Small intestine (tissue), 7 donors: ENCODE results near the gene MX2. TPM values are rescaled to one million over a fixed set of nuclear protein-coding genes. Genes with fewer than 3 reads are reported as not detected.

Experiments
- DNase-seq, 2 donors: peaks; one replicate each; pipeline versions ENCODE4 v3.0.0 to v3.0.0-alpha.2; 2013
- FAIRE-seq: peaks from 2 replicates; lab custom pipeline; 2012; peaks lifted over from hg19 to GRCh38; lab: Jason Lieb, UNC
- H3K27ac ChIP-seq, 3 donors: one replicate each; pipeline ENCODE4 v1.5.1; 2013; ENCODE audit warnings: low read length in 2 of 3, mild to moderate bottlenecking in 2 of 3, control low read depth in 1 of 3, inconsistent platforms in 1 of 3, low read depth in 1 of 3, moderate library complexity in 1 of 3
- H3K27me3 ChIP-seq, 3 donors: one replicate each; pipeline ENCODE4 v1.6.1; 2013; ENCODE audit warnings: low read length in 3 of 3, inconsistent platforms in 1 of 3; ENCODE audit not compliant: control insufficient read depth in 3 of 3, insufficient read depth in 3 of 3
- H3K36me3 ChIP-seq, 3 donors: one replicate each; pipeline ENCODE4 v1.6.1; 2013; ENCODE audit warnings: low read length in 3 of 3, inconsistent platforms in 1 of 3, low read depth in 1 of 3, mild to moderate bottlenecking in 1 of 3, moderate library complexity in 1 of 3; ENCODE audit not compliant: control insufficient read depth in 3 of 3, insufficient read depth in 2 of 3
- H3K4me1 ChIP-seq, 3 donors: one replicate each; pipeline ENCODE4 v1.6.1; 2013; ENCODE audit warnings: low read length in 2 of 3, inconsistent platforms in 1 of 3, low read depth in 1 of 3, mild to moderate bottlenecking in 1 of 3, moderate library complexity in 1 of 3; ENCODE audit not compliant: control insufficient read depth in 3 of 3, insufficient read depth in 2 of 3
- H3K4me3 ChIP-seq, 3 donors: one replicate each; pipeline ENCODE4 v1.5.1; 2013; ENCODE audit warnings: low read length in 3 of 3, control low read depth in 1 of 3, inconsistent platforms in 1 of 3, low read depth in 1 of 3, mild to moderate bottlenecking in 1 of 3, moderate library complexity in 1 of 3
- H3K9me3 ChIP-seq, 2 donors: one replicate each; pipeline ENCODE4 v1.6.1; 2013; ENCODE audit warnings: low read depth in 1 of 2, low read length in 1 of 2; ENCODE audit not compliant: control insufficient read depth in 2 of 2, insufficient read depth in 1 of 2
- WGBS, 3 donors: extraction: QIAGEN DNeasy Blood & Tissue Kit; methylation state at CpG; one replicate each; pipeline ENCODE4 v1.1.7; 2013; 5-methylcytosine and 5-hydroxymethylcytosine counted together
- polyA plus RNA-seq, 4 donors: library from polyadenylated mRNA; stranded (reverse) in 3 of 4; unstranded in 1 of 4; fragments of 200-250 nt in 3 of 4; fragments of 120-200 nt in 1 of 4; gene quantifications; one replicate each; pipeline versions ENCODE4 v1.2.1 to v1.2.3, GENCODE V29; 2013
- donor health status: healthy with polysubstance abuse.
- donor health status: control.
- donor health status: control.
- donor health status: Bipolar disorder and iron deficiency.
- donor health status: healthy.

MX2 gene
- polyA plus RNA-seq, 4 donors: 2.9 to 9.1 (median 5.0) TPM

DNA sequence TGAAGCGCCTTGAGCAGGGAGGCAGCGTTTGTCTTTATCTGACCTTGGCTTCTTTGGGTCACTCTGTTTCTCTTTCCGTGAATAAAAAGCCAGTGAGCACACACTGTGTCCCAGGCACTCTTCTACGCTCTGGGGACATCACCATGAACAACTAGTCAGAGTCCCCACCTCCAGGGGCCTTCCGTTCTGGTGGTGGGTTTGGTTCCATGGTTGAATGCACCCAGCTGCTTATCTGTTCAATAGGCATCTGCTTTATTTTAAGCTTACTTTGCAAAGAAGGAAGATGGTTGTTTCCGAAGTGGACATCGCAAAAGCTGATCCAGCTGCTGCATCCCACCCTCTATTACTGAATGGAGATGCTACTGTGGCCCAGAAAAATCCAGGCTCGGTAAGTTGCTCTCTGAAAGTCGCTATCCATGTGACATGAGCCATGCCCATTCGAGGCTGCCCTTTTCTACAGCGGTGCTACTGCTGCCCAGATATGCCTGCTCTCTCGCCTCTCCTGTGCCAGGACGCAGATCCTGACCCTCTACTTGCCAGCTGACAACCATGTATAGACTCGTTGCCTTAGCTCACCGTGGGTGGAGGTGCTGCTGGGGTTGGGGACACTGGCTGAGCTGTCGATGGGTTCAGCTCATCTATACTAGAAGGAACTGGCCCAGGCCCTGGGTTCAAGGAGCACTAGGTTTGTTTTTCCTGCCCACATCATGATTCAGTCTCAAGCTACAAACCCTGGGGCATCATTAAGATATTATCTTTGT lies 70.1 kb downstream of the MX2 start:
- WGBS, 3 donors: 78 to 90% (median 88%) methylated on average over 16 of the region's 16 CpGs
- FAIRE-seq: no peak
- H3K4me3 ChIP-seq: no peak overlapping the region

DNA sequence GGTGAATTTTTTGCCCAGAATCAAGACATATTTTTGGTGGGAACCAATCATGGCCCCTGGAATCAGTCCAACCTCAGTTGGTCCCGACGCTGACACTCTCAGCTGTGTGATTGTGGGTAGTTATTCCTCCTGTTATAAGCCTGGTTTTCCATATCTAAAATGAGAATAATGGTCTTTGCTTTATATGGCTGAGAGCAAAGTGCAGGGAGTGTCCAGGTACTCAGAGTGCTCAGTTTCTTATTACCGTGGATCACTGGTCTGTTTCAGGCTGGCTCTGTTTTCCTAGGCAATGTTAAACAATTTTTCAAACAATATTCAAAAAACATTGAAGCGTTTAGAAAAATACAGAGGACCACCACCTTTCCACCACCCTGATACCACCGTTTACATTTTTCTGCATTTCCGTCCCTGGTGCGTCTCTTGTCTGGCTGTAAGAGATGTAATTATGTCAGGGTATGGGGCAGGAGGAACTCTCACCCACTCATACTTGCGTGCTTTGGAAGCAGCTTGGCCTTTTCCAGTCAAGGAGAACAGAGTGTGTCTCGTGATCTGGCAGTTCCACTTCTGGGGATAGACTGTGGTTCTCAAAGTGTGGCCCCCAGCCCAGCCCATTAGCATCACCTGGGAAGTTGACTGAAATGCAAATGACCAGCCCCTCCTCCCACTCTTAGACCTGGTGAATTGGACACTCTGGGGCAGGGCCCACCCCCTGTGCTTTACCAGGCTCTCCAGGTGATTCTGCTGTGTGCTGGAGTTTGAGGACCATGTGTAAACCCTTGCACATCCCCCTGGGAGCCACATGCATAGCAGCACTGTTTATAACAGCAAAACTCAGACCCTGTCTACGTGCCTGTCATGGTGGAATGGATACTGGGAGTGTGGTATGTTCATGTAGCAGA lies 71.0 kb downstream of the MX2 start:
- peak overlapping the region in 2 of 3 donors; percentile 72 to 79 for H3K27ac ChIP-seq
- FAIRE-seq (no peak), DNase-seq (peak; percentile 82 to 87)
- WGBS, 3 donors: 62 to 76% (median 64%) methylated on average over 10 of the region's 10 CpGs
- H3K36me3 ChIP-seq: peaks cover 14 to 37% (median 20%) of the 10 kb centered on the region in 3 donors
- peaks cover 0 to 2% of the 10 kb centered on the region in 2 donors for H3K9me3 ChIP-seq
- H3K4me1 ChIP-seq: peaks cover 0 to 18% (median 5%) of the 10 kb centered on the region in 3 donors
- H3K4me3 ChIP-seq: no peak overlapping the region
- H3K27me3 ChIP-seq: no peaks in the 10 kb centered on the region

More for the DNA sequence above, 70.1 kb downstream of the MX2 start:
- H3K36me3 ChIP-seq: peaks cover 10 to 29% (median 18%) of the 10 kb centered on the region in 3 donors
- peak in 1 of 2 donors; percentile 78 for DNase-seq
- H3K9me3 ChIP-seq: peaks cover 0 to 2% of the 10 kb centered on the region in 2 donors
- peak overlapping the region in 2 of 3 donors; percentile 72 to 79 for H3K27ac ChIP-seq
- H3K4me1 ChIP-seq: peaks cover 3 to 18% (median 5%) of the 10 kb centered on the region in 3 donors
- peaks cover 0 to 2% (median 0%) of the 10 kb centered on the region in 3 donors for H3K27me3 ChIP-seq

DNA sequence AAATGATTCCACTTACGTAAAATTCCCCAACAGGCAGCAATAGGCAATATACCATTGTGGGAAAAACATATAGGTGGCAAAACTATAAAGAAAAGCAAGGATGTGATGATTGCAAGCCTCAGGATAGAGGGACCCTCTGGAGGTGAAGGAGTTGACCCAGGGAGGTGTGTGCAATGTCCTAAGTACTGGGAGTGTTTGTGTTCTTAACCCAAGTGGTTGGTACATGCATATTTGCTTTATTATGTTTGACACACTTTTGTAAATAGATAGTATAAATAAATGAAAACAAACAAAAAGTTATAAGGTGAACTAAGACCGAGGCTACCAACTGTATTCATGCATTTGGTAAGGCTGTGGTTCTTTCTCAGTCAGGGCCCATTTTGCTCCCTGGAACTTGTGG lies 71.7 kb downstream of the MX2 start:
- no peak overlapping the region for H3K4me3 ChIP-seq
- no peak for FAIRE-seq
- H3K27ac ChIP-seq: peak overlapping the region in 1 of 3 donors; percentile 79
- H3K4me1 ChIP-seq: peaks cover 0 to 18% (median 5%) of the 10 kb centered on the region in 3 donors
- H3K27me3 ChIP-seq: no peaks in the 10 kb centered on the region
- WGBS, 3 donors: 87 to 95% (median 94%) methylated on average over 2 of the region's 2 CpGs
- peaks cover 0 to 2% of the 10 kb centered on the region in 2 donors for H3K9me3 ChIP-seq
- H3K36me3 ChIP-seq: peaks cover 14 to 37% (median 21%) of the 10 kb centered on the region in 3 donors
- DNase-seq: no peak

DNA sequence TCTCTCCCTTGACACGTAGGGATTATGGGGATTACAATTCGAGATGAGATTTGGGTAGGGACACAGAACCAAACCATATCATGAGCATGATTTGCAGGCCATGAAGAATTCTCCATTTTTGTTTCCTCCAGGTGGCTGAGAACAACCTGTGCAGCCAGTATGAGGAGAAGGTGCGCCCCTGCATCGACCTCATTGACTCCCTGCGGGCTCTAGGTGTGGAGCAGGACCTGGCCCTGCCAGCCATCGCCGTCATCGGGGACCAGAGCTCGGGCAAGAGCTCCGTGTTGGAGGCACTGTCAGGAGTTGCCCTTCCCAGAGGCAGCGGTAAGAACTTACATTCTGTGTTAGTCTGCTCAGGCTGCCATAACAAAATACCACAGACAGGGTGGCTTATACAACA lies 73.9 kb downstream of the MX2 start:
- Histone ChIP-seq H3K27ac (no peak overlapping the region), H3K36me3 (peaks cover 17 to 37% (median 35%) of the 10 kb centered on the region in 3 donors)
- FAIRE-seq: no peak

DNA sequence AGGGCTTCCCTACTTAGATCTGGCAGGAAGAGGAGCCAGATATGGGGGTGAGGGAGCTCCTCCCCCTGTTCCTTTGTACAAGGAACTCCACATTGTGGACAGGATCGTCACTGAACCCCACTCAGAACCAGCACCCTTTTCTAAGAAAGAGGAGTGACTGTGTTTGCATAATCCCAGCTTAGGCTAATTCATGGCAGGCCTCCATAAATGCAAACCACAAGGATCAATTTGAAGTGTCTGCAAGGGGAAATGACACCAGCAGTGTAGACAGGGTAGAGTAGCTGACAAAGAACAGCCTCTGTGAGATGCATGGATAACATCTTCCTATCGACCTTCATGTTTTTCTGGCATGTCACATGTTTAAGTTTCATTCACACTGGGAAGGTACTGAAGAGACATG lies 75.9 kb downstream of the MX2 start:
- Histone ChIP-seq H3K4me1 (peaks cover 0 to 12% (median 3%) of the 10 kb centered on the region in 3 donors), H3K9me3 (peaks cover 0 to 2% of the 10 kb centered on the region in 2 donors), H3K27me3 (no peaks in the 10 kb centered on the region), H3K27ac (no peak overlapping the region), H3K36me3 (peaks cover 27 to 41% (median 39%) of the 10 kb centered on the region in 3 donors), H3K4me3 (no peak overlapping the region)
- DNase-seq: no peak
- 59 to 81% (median 78%) methylated on average over 2 of the region's 2 CpGs for WGBS, 3 donors
- FAIRE-seq: no peak

More for the DNA sequence above, 73.9 kb downstream of the MX2 start:
- no peak overlapping the region for H3K4me3 ChIP-seq
- no peak for DNase-seq
- H3K9me3 ChIP-seq: peaks cover 0 to 2% of the 10 kb centered on the region in 2 donors
- no peaks in the 10 kb centered on the region for H3K27me3 ChIP-seq
- 95 to 97% (median 97%) methylated on average over 11 of the region's 11 CpGs for WGBS, 3 donors
- H3K4me1 ChIP-seq: peaks cover 0 to 18% (median 5%) of the 10 kb centered on the region in 3 donors

DNA sequence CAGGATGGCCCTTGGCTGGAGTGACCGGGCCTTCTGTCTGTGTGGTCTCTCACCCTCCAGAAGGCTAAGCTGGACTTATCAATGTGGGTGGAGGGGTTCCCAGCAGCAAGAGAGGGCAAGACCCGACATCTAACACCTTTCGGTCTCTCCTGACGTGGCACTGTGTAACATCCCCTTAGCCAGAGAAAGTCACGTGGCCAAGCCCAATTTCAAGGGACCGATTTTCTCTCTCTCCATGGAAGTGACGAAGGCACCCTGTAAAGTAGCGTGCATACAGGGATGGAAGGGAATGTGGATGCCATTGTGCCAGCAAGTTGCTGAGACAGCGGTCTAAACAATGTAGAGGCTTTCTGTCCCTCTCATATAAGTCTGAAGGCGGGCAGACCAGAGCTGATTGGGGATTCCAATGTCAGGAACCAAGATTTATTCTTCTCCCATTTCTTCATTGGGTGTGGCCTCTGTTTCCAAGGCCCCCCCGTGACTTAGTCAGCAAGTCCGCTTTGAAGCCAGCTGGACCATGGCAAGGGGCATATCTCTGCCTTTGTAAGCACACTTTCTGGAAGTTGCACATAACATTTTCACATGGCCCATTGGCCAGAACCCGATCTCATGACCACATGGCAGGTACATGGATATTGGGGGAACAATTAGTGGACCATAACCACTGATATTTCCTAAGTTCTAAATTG lies 76.7 kb downstream of the MX2 start:
- no peak overlapping the region for H3K4me3 ChIP-seq
- WGBS, 3 donors: 88 to 95% (median 90%) methylated on average over 13 of the region's 13 CpGs
- no peaks in the 10 kb centered on the region for H3K27me3 ChIP-seq
- H3K27ac ChIP-seq: no peak overlapping the region
- DNase-seq: no peak
- H3K36me3 ChIP-seq: peaks cover 21 to 41% (median 39%) of the 10 kb centered on the region in 3 donors
- no peak for FAIRE-seq
- H3K9me3 ChIP-seq: peaks cover 0 to 2% of the 10 kb centered on the region in 2 donors
- H3K4me1 ChIP-seq: peaks cover 0 to 4% (median 0%) of the 10 kb centered on the region in 3 donors

DNA sequence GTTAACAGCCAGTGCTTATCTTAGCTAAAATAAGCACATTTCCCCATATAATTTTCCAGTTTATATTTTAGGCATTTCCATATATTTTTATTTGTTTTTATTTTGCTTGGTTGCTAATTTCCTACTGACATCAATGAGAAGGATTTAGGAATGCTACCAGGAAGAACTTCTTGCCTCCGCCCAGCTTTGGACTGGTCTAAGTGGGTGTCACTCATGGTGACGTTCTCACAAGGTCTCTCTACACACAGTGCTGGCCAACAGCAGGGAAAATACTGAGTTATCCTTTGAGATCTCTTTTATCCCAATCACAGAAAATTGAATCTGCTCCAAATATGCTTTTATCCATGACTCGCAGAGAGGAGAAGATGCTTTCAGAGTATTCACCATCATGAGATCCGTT lies 77.4 kb downstream of the MX2 start:
- H3K36me3 ChIP-seq: peaks cover 20 to 42% (median 37%) of the 10 kb centered on the region in 3 donors
- no peak overlapping the region for H3K27ac ChIP-seq
- no peak overlapping the region for H3K4me3 ChIP-seq
- H3K9me3 ChIP-seq: peaks cover 0 to 2% of the 10 kb centered on the region in 2 donors
- 71 to 82% (median 71%) methylated on average over 4 of the region's 4 CpGs for WGBS, 3 donors
- FAIRE-seq (no peak), DNase-seq (no peak)
- H3K4me1 ChIP-seq: no peaks in the 10 kb centered on the region
- no peaks in the 10 kb centered on the region for H3K27me3 ChIP-seq
